Measurements from ENCODE around the gene NSMCE4A. TPM values are rescaled to one million over a fixed set of nuclear protein-coding genes. Genes with fewer than 3 reads are reported as not detected.
"Not testable (repeated sequence)": the region's sequence is repeated elsewhere in the genome, so short reads cannot be mapped to it uniquely, and the experiment has no call there.

The NSMCE4A gene
- total and polyA plus RNA-seq, 2 of the 4 experiments (the other 2 are of a cell fraction), result 13.4 to 33.2 TPM

DNA sequence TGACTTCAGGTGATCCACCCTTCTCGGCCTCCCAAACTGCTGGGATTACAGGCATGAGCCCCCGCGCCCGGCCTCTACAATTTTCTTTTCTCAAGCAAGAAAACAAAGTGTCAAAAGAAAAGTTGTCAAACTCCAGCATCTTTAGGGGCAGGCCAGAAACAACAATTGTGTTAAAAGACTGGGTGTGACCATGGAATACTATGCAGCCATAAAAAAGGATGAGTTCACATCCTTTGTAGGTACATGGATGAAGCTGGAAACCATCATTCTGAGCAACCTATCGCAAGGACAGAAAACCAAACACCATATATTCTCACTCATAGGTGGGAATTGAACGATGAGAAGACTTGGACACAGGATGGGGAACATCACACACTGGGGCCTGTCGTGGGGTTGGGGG, 48.2 kb upstream of the NSMCE4A start:
- H3K9me1 ChIP-seq (ENCODE audit: insufficient read depth, low read length); intact Hi-C loops (cut with micrococcal nuclease); H4K91ac ChIP-seq (ENCODE audit: insufficient read depth, low read depth, low read length); H2BK5ac ChIP-seq (ENCODE audit: low read depth, low read length, poor library complexity, severe bottlenecking); CTCF ChIA-PET; BruUV-seq (replicated peaks); H2AK9ac ChIP-seq (replicated peaks; ENCODE audit: low read depth, low read length, poor library complexity); in situ Hi-C loops (cut with MboI; ENCODE audit: low sequenced_read_pairs); POLR2A ChIA-PET (ENCODE audit: unreplicated experiment); H3K4me3 ChIP-seq (ENCODE audit: insufficient read depth, low read depth, low read length); dilution Hi-C loops (cut with HindIII; ENCODE audit: low sequenced_read_pairs, unreplicated experiment); H3K4me2 ChIP-seq (ENCODE audit: low read depth, low read length); H3K27ac ChIP-seq (ENCODE audit: insufficient read depth, low read length); H3K36me3 ChIP-seq (ENCODE audit: control insufficient read depth, insufficient read depth, low read length); H4K8ac ChIP-seq (ENCODE audit: low read depth in 2 of 2, low read length in 2 of 2); H2AFZ ChIP-seq (replicated peaks; ENCODE audit: low read length, poor library complexity); DNase-seq; H2BK20ac ChIP-seq (ENCODE audit: low read depth, low read length); H2AK5ac ChIP-seq (ENCODE audit: low read depth, low read length); H2BK120ac ChIP-seq (ENCODE audit: low read depth, low read length); H4K5ac ChIP-seq (ENCODE audit: low read depth, low read length); H3K56ac ChIP-seq (ENCODE audit: extremely low read depth, insufficient read depth, low read length); ATAC-seq (ENCODE audit: low read depth); H3K9ac ChIP-seq (ENCODE audit: low read depth, low read length); H3K9me3 ChIP-seq (ENCODE audit: control insufficient read depth, insufficient read depth, low read length); H4K20me1 ChIP-seq (ENCODE audit: insufficient read depth, low read length); H3K4ac ChIP-seq (ENCODE audit: low read depth, low read length); H3K23ac ChIP-seq (ENCODE audit: low read depth, low read length); H3K18ac ChIP-seq (ENCODE audit: low read depth, low read length); H3K4me1 ChIP-seq (ENCODE audit: control insufficient read depth, insufficient read depth, low read length); H3K14ac ChIP-seq (replicated peaks; ENCODE audit: low read depth, low read length); H2BK15ac ChIP-seq (ENCODE audit: low read depth, low read length); H3K79me1 ChIP-seq (ENCODE audit: low read depth in 1 of 2, low read length in 2 of 2): not testable (repeated sequence)
- WGBS, 2 experiments (ENCODE audit: extremely low coverage in 2 of 2, insufficient read length in 1 of 2), result 100% methylated on average over 1 of the region's 7 CpGs; no CpG with 5 or more reads in 1 of the 2 experiments
- H3K27me3 ChIP-seq (ENCODE audit: control insufficient read depth, insufficient read depth, low read length), result peaks cover 17% of the 10 kb centered on the region

Data from IMR-90 (cell line).